ENCODE measurements around the gene PRR14.
"Not testable (repeated sequence)": the region's sequence is repeated elsewhere in the genome, so short reads cannot be mapped to it uniquely, and the experiment has no call there.

PRR14 gene

DNA sequence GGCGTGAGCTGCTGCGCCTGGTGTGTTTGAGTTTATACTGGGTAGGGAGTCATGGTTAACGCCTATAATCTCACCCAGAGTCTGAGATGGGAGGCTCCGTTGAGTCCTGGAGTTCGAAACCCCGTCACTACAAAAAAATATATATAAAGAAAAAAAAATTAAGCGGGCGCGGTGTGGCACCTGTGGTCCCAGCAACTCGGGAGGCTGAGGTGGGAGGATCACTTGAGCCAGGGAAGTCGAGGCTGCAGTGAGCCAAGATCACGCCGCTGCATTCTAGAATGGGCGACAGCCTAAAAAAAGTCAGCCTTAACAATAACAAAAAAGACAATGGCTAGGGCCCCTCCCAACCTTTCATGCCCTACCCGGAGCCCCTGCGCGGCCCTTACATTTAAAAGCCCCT lies 17.2 kb upstream of the PRR14 start:
- no peak for DNase-seq

DNA sequence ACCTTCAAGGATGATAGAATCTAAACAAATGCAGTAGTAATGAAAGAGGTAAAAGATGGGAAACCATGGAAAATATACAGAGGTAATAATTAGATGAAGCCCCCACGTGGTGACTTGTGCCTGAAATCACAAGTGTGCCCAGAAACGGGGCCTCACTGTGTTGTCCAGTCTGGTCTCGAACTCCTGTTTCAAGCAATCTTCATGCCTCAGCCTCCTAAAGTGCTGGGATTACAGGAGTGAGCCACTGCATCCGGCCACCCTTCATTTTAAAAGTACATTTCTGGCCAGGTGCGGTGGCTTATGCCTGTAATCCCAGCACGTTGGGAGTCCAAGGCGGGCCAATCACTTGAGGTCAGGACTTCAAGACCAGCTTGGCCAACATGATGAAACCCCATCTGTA lies 14.2 kb upstream of the PRR14 start:
- no peak for DNase-seq

DNA sequence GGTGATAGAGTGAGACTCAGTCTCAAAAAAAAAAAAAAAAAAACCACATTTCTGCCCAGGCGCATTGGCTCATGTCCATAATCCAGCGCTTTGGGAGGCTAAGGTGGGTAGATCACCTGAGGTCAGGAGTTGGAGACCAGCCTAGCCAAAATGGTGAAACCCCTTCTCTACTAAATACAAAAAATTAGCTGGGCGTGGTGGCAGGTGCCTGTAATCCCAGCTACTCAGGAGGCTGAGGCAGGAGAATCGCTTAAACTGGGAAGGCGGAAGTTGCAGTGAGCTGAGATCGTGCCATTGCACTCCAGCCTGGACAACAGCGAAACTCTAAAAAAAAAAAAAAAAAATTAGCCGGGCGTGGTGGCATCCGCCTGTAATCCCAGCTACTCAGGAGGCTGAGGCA lies 13.6 kb upstream of the PRR14 start:
- DNase-seq: not testable (repeated sequence)

DNA sequence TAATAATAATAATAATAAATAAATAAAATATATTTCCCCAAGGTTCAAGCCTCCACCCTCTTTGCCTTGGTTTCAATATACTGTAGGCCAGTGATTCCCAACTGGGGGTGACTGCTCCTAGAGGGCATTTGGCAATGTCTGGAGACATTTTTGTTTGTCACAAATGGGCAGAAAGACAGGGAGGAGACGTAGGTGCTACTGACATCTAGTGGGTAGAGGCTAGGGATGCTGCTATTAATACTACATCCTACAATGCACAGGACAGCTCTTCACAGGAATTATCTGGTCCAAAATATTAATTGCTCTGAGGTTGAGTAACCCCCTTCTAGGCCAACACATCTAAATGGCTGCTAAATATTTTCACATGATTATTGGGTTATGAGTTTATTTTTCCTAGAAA lies 12.8 kb upstream of the PRR14 start:
- DNase-seq: no peak

DNA sequence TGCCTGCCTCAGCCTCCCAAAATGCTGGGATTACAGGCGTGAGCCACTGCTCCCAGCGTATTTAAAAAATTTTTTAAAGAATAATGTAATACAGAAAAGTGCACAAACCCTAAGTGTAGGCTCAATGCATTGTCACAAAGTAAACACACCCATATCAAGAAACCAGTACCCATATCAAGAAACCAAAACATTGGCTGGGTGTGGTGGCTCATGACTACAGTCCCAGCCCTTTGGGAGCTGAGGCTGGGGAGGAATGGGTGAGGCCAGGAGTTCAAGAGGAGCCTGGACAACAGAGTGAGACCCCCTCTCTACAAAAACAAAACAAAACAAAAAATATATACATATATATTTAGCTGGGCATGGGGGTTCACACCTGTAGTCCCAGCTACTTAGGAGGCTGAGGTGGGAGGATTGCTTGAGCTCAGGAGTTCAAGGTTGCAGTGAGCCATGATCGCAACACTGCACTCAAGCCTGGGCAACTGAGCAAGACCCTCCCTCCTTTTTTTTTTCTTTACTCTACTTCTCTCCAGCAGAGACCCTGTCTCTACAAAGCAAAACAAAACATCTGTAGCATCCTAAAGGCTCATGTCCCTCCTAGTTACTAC lies 9.3 kb upstream of the PRR14 start:
- DNase-seq: no peak

DNA sequence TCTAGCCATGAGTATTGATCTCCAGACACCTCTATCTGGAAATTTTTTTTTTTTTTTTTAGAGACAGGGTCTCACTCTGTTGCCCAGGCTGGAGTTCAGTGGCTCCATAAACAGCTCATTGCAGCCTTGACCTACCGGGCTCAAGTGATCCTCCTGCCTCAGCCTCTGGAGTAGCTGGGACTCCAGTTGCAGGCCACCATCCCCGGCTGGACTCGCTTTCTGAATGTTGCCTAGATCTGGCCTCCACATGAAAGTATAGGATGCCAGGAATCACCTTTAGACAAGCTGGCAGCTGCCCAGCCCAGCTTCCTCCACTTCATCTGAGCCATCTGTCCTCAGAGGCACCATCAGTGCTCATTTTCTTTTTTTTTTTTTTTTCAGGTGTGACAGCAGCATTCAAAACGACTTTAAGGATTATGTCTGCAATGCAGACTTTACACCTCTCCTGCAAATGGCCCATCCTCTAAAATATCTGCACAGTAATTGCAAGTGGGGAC lies 6.4 kb upstream of the PRR14 start:
- no peak for DNase-seq

DNA sequence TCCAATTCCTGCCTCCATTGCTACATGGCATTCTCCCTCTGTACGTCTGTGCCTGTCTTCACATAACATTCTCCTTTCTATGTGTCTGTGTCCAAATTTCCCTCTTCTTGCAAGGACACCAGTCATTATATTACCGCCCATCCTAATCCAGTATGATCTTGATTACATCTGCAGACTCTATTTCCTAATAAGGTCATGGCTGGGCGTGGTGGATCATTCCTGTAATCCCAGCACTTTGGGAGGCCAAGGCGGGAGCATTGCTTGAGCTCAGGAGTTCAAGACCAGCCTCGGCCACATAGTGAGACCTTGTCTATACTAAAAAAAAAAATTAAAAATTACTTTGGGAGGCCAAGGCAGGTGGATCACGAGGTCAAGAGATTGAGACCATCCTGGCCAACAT lies 5.0 kb upstream of the PRR14 start:
- no peak for DNase-seq

DNA sequence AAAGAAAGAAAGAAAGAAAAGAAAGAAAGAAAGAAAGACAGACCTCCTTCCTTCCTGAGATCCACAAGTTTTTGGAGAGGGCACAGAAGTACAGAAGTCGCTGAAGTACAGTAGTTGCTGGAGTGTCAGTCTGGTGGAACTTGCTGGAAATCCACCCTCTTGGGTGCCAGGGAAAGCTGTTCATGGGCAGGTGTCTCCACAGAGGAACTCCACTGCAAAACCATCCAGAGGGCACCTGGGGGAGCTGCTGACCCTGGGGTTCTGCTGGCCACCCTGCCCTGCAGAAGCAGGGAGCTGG lies 3.5 kb upstream of the PRR14 start:
- DNase-seq: no peak

DNA sequence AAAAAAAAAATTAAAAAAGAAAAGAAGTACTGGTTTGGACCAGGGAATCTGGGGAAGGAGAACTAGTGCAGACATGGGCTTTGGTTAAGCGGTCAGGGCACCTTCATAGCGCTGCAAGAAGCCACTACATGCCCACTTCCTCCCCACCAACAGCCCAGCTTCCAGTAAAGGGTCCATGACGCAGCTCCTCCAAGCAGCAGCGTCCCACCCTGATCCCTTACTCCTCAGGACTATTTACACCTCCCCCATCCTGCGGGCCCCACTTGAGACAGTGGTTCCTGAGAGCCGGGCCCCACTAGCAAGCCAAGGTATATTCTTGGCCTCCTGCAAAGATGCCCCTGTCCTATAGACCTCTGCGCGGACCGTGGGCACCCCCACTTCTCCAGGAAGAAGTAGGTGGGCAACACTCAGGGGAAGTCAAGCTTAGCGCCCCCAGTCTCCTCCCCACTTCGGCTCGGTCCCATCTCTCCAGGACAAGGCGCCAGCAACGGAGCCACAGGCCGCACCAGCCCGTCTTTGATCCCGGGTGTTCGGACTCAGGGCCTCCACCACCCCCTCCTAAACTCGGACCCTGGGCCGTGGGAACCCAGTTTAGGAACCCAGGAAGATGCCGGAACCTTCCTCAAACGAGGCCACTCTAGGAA lies 913 bp upstream of the PRR14 start:
- no peak for DNase-seq

DNA sequence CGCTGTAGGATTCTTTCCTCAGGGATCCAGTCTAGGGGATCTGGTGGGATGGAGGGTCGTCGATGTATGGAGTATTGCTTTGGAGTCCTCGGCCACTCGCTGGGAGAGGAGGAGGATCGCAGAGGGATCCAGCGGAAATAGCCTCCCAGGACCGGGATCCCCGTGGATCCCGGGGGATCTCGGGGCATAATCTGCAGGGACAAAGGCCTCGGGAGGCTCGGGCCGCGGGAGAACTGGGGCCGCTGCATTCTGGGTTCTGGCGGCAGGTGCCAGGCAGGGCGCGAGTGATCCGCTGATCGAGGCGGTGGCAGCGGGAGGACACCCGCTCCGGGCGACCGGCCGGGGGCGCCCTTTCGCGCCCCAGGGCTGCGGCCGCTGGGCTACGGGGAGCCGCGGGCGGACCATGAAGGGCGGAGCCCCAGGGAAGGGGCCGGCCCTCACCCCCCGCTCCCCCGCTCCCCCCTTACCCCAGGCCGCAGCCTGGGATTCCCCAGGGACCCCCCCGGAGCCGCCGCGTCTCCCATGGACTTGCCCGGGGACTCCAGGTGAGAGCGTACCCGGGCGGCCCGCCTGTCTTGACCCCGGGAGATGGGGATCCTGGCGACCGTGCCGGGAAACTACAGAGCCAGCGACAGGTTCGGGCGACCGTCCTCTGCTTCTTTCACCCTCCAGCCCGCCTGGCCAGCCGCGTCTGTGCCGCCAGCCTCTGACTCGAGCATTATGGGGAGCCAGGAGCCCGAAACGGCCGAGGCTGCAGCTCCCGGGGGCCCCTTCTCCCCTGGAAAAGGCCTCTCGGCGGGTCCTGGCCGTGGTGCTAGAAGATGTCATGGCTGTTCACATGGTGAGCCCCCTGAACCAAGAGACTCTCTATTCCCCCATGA lies 604 bp downstream of the PRR14 start:
- peak; percentile 73 for DNase-seq

DNA sequence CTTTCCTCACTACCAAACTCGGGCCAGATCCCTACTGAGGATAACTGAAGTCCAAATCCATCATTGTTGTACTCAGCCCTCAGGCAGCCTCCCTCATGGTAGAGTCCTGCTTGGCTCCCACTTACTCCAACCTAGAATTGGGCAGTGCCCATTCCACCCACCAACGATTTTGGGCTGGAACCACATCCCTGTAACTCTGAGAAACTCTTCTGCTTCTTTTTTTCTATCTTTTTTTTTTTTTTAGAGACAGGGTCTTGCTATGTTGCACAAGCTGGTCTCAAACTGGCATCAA lies 1.2 kb downstream of the PRR14 start:
- DNase-seq: no peak

DNA sequence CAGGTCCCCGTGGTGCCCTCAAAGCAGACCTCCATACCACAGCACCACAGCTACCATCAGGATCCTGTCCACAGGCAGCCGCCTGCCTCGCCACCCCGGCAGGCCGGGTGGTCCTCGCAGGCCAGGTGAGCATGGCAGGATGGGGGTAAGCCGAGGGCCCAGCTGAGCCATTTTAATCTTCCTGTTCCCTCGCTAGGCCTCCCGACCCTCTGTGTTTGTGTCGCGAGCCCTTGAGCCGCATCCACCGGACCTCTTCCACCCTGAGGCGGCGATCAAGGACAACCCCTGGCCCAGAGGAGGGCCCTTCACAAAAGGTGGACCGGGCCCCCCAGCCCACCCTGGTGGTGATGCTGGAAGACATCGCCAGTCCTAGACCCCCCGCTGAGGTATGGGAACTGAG lies 2.0 kb downstream of the PRR14 start:
- DNase-seq: no peak

DNA sequence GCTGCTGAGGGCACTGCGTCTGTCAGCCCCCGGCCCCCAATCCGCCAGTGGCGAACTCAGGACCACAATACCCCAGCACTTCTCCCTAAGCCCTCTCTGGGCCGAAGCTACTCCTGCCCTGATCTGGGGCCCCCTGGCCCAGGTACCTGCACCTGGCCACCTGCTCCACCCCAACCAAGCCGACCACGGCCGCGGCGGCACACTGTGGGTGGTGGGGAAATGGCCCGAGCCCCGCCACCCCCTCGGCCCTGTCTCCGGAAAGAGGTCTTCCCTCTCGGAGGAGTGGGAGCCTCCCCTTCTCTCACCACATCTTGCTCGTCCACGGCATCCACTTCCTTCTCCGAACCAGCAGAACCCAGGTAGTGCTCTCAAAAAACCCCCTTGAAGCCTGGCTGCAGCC lies 4.1 kb downstream of the PRR14 start:
- DNase-seq: no peak

DNA sequence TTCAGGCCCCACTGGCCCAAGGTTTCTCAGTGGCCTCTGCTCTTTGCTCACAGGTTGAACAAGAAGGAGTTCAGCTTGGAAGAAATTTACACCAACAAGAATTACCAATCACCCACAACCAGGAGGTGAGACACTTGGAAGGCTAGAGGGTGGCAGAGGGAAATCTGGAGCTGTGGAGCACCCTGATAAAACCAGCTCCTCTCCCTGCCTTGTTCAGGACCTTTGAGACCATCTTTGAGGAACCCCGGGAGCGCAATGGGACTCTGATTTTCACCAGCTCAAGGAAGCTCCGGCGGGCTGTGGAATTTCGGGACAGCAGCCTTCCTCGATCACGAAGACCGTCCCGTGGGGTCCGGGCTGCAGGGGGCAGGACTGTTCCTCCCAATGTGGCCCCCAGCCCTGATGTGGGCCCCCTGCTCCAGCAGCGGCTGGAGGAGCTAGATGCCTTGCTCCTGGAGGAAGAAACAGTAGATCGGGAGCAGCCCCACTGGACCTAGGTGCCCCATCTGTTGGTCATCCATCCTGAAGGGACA lies 5.1 kb downstream of the PRR14 start:
- DNase-seq: no peak

DNA sequence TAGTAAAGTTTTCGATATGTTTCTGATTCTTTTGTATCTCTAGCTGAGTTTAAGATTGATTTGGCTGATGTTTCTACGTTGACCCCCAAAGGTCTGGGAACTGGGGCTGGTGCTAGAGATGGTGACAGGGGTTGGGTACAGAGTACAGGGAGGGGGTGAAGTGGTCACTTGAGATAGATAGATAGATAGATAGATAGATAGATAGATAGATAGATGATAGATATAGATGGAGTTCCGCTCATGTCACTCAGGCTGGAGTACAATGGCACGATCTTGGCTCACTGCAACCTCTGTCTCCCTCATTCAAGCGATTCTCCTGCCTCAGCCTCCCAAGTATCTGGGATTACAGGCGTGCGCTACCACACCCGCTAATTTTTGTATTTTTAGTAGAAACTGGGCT lies 5.6 kb downstream of the PRR14 start:
- no peak for DNase-seq

DNA sequence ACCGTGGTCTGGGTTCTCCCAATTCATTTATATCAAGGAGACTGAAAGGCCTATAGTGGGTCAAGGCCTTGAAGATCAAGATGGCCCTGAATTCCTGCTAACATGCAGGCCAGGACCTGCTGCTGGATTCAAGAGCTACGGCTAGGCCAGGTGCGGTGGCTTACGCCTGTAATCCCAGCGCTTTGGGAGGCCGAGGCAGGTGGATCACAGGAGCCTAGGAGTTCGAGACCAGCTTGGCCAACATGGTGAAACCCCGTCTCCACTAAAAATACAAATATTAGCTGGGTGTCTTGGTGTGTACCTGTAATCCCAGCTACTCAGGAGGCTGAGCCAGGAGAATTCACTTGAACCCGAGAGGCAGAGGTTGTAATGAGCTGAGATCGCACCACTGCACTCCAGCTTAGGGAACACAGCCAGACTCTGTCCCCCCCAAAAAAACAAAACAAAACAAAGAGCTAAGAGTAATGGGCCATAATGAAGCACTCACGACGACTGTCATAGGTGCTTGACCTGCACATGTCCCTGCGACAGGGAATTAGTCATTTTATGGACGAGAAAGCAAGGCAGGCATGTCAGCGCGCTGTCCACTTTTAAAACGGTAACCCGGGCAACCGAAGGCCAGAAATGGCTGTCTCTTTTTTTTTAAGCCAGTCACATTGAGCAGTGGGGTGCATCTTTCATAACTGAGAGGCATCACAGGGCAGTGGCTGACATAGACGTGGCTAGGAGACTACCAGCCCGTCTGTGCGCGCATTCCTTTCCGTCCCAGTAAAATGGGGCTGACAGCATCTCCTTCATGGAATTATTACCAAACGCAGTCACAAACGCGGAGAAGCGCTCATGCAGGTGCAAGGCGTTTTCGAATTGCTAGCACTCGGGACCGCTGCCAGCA lies 6.5 kb downstream of the PRR14 start:
- DNase-seq: no peak

DNA sequence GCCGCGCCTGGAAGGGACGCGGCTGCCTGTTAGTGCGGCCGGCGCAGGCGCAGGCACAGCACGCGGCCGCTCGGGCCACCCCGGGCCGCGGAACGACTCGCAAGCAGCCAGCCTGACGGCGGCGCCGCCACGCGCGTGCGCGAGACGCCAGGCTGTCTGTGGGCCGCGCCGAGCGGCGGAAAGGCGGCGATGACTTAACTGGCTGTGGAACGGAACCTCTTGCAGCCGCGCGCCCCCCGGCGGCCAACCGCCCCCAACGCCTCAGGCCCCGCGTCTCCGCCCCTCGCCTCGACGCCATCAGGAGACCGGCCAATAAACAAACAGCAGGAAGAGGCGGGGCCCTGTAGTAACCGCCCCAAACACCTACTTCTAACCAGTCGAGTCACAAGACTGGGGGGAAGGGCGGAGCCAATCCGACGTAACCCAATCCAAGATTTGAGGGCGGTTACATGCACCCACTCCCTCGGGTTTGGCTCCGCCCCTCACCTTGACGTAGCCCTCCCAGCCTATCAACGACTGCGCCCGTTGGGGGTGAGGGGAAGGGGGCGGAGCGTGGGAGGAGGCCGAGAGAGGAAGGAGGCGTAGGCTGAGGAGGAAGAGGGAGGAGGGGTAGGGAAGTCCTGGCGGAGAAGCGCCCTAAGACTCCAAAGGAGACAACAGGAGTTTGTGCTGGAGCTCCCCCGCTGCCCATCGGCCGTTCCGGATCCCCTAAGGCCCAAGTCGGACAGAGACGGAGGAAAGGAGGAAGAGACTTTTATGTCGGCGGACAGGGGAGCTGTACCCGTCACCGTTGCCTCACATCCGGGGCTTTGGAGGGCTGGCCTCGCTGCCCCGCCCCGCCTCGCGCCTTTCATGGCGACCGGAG lies 7.3 kb downstream of the PRR14 start, which contains the start of gene FBRS:
FBRS (plus strand) TSS at position 566 of the 865 bp plus-strand sequence. CDS start 1,088 bp downstream, outside the sequence.
- peak; percentile 100 for DNase-seq

DNA sequence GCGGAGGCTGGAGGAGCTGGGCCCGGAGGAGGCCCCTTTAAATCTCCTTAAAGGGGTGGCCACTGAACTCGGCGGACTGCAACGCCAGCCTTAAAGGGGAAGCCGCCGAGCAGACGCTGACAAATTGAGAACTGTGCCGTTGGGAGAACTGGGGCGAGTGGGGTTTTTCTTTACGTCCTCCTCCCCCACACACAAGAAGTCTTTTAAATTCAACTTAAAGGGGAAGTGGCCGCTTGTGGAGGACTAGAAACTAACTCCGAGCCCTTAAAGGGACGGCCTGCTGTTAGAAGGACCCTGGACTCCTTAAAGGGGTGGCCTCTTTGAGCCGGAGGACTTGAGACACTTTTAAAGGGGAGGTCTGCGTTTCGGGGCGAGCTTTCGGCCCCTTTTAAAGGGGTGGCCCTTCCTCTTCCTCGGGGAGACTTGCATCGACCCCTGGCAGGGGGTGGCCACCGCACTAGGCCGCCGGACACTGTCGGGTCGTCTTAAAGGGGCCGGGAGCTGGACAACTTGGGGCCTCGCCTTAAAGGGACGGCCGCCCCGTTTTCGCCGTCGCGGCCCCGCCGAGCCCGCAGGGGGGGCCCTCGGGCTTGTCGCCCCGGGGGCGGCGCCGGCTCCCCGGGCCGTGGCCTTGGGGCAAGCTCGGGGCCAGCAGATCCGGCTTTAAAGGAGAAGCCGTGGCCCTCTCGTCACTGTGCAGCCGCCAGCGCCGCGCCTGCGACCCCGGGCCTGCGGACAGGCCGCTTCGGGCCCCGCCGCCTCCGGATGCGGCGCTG lies 8.2 kb downstream of the PRR14 start:
- DNase-seq: peak; percentile 98

DNA sequence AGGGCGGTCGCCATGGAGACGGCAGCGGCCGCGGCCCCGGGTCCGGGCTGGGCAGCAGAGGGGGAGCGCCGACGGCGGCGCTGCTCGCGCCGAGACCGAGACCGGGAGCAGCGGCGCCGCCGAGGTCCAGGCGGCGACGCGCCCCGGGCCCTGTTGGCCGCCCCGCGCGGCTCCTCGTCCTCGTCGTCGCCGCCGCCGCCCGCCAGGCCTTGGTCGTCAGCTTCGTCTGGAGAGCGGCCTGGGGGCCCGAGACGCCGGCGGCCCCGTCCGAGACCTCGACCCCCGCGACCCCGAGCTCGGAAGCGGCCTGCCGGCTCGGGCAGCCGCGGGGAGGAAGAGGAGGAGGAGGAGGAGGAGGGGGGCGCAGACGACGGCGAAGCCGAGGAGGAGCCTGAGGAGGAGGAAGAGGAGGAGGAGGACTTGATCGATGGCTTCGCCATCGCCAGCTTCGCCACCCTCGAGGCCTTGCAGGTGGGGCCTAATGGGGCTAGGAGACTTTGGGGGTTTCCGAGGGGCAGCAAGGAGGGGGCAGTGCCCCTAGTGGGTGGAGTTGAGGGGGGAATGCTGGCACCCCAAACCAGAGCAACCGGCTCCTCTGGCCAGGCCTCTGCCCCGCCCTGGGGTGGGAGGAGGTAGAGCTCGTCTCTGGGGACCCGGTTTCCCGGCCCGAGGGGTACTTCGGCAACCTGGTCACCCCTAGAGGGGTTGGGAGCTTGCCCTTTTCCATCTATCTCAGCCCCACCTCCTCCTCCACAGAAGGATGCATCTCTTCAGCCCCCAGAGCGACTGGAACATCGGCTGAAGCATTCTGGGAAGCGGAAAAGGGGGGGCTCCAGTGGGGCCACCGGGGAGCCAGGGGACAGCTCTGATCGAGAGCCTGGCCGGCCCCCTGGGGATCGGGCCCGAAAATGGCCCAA lies 9.0 kb downstream of the PRR14 start:
- DNase-seq: no peak
